ENCODE results near the gene TTLL5. TPM values are rescaled to one million over a fixed set of nuclear protein-coding genes. Genes with fewer than 3 reads are reported as not detected.

The TTLL5 gene
- total and polyA plus RNA-seq, 10 of the 15 experiments (the other 5 are each of a cell fraction or from before 2014, with no cell fraction given): 3.2 to 25.9 (median 13.8) TPM

GRCh38 chr14:75979071-75979571 lies 318.1 kb downstream of the TTLL5 start:
- ChIA-PET POLR2A (interaction anchor here (0.7 to 1.4 kb wide), 2 partner anchors 28 to 72 kb away, joined by 3 to 5 read pairs; no protein-coding TSS in a partner anchor), RAD21 (ENCODE audit: unreplicated experiment) (interaction anchor here (0.8 to 11.1 kb wide), 7 partner anchors 19 to 402 kb away, joined by 3 to 179 read pairs (median 4); no protein-coding TSS in a partner anchor), SMC1A (ENCODE audit: uncharacterized antibody, unreplicated experiment) (interaction anchor here (0.8 to 13.7 kb wide), 9 partner anchors 10 to 402 kb away, joined by 3 to 190 read pairs (median 4); no protein-coding TSS in a partner anchor), CTCF (interaction anchor here (0.9 to 15.4 kb wide), 12 partner anchors 8 to 402 kb away, joined by 3 to 390 read pairs (median 6); no protein-coding TSS in a partner anchor)
- Histone ChIP-seq H3K27ac (ENCODE audit: control insufficient read depth, insufficient read depth) (no peak overlapping the region), H3K4me2 (ENCODE audit: control insufficient read depth, insufficient read depth) (no peak overlapping the region), H3K36me3 (ENCODE audit: control insufficient read depth in 2 of 2, insufficient read depth in 2 of 2, low read length in 1 of 2) (no peaks in the 10 kb centered on the region), H3K79me2 (ENCODE audit: control insufficient read depth, insufficient read depth, low read length) (no peaks in the 10 kb centered on the region), H4K20me1 (ENCODE audit: control insufficient read depth, insufficient read depth) (no peaks in the 10 kb centered on the region), H3K4me3 (no peak overlapping the region), H2AFZ (ENCODE audit: control insufficient read depth, low read depth, low read length) (no peak overlapping the region), H3K9ac (ENCODE audit: control insufficient read depth, insufficient read depth, low read length) (no peak overlapping the region), H3K9me3 (replicated peaks; ENCODE audit: control insufficient read depth, insufficient read depth, low read length) (no peaks in the 10 kb centered on the region), H3K4me1 (ENCODE audit: control insufficient read depth, insufficient read depth, low read length) (peaks cover 22% of the 10 kb centered on the region), H3K27me3 (replicated peaks in 1 of 2; ENCODE audit: control insufficient read depth in 2 of 2, insufficient read depth in 2 of 2, low read length in 1 of 2) (no peaks in the 10 kb centered on the region; a peak in 1 of 4 replicates)
- BruUV-seq (replicated peaks): no TSS peak
- 73% methylated on average over 14 of the region's 14 CpGs for WGBS (ENCODE audit: insufficient coverage, insufficient replicate concordance, low lambda C conversion rate, missing lambda C conversion rate)
- FAIRE-seq (no peak), DNase-seq (ENCODE audit: low read depth, low spot score) (no peak), ATAC-seq (no peak)
- in situ Hi-C loops (cut with MboI) (no loop called here), intact Hi-C loops (cut with micrococcal nuclease; ENCODE audit: unreplicated experiment) (loop anchor here (10.0 kb wide), 1 partner anchor 804 kb away; the partner anchor contains the start of gene TMED10)
- no peak for TF ChIP-seq ZSCAN29 (IDR thresholded peaks at IDR 0.05)
- no peak for TF ChIP-seq WRNIP1 (IDR thresholded peaks at IDR 0.05; ENCODE audit: borderline replicate concordance, low read depth, low read length)
- TF ChIP-seq ESRRA (IDR thresholded peaks at IDR 0.05; ENCODE audit: low read length): no peak
- peak; percentile 79 for TF ChIP-seq RAD21 (IDR thresholded peaks at IDR 0.05; ENCODE audit: insufficient read depth, low read depth, low read length)
- no peak for TF ChIP-seq RUNX3 (IDR thresholded peaks at IDR 0.05; ENCODE audit: low read length)
- peak; percentile 40 to 60 (median 53) for TF ChIP-seq CTCF (IDR thresholded peaks at IDR 0.05 in 2 of 3, conservative IDR thresholded peaks at IDR 0.05 in 1 of 3; ENCODE audit: control insufficient read depth in 2 of 3, extremely low read depth in 1 of 3, insufficient read depth in 1 of 3, low read depth in 3 of 3, low read length in 3 of 3)
- TF ChIP-seq SMARCA5 (IDR thresholded peaks at IDR 0.05): peak; percentile 22; the same call in 1 of the 2 replicates
- TF ChIP-seq SMC3 (IDR thresholded peaks at IDR 0.05; ENCODE audit: borderline replicate concordance, low read length): peak; percentile 64
- TF ChIP-seq GABPA (IDR thresholded peaks at IDR 0.05; ENCODE audit: low read depth): no peak
